ENCODE results near the gene CALN1. TPM values are rescaled to one million over a fixed set of nuclear protein-coding genes. Genes with fewer than 3 reads are reported as not detected.

The CALN1 gene
- total and polyA plus RNA-seq, 2 experiments from 2014 or later, result 0.23 to 0.28 TPM

GRCh38 chr7:72446131-72446530 is 34.0 kb upstream of the CALN1 start:
- TF ChIP-seq EZH2 (IDR thresholded peaks at IDR 0.05; ENCODE audit: borderline replicate concordance) (no peak), EZH2phosphoT487 (IDR thresholded peaks at IDR 0.05; ENCODE audit: low read depth, severe bottlenecking, unreplicated experiment) (no peak), CTCF (IDR thresholded peaks at IDR 0.05; ENCODE audit: poor library complexity) (no peak)
- Histone ChIP-seq H3K27me3 (peaks cover 22% of the 10 kb centered on the region), H2AFZ (no peak overlapping the region), H3K9me2 (replicated peaks; ENCODE audit: insufficient read depth) (no peaks in the 10 kb centered on the region), H3K36me3 (replicated peaks; ENCODE audit: insufficient read depth, low read depth) (no peaks in the 10 kb centered on the region), H3K79me2 (no peaks in the 10 kb centered on the region), H3K9me3 (ENCODE audit: low read depth) (no peaks in the 10 kb centered on the region), H3K4me3 (no peak overlapping the region), H4K20me1 (ENCODE audit: insufficient read depth, poor library complexity, severe bottlenecking) (no peaks in the 10 kb centered on the region), H3K27ac (no peak overlapping the region), H3K4me1 (ENCODE audit: insufficient read depth) (peaks cover 6% of the 10 kb centered on the region), H3K4me2 (no peak overlapping the region)
- WGBS (ENCODE audit: low lambda C conversion rate, missing lambda C conversion rate), result 87% methylated on average over 6 of the region's 7 CpGs
- DNase-seq (ENCODE audit: low spot score), result no peak

DNA sequence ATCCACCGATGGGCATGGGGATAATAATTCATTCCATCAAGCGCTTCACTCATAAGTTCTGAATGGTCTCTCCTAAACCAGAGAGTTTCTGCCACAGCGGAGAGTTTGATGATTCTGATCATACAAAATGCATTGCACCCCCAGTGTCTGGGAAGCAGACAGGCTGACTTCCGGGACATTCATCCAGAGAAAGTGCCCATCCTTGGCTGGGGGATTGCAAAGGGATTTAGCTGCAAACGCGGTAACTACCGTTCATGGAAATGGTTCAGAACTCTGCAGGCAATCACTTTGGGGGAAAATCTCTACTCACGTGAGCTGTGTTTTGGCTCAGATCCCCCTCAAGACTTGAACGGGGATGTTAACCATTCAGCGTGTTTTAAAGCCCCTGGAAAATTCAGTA is 33.4 kb upstream of the CALN1 start:
- Histone ChIP-seq H3K4me1 (ENCODE audit: insufficient read depth) (peaks cover 6% of the 10 kb centered on the region), H3K27me3 (peaks cover 22% of the 10 kb centered on the region), H3K4me2 (no peak overlapping the region), H3K9me3 (ENCODE audit: low read depth) (no peaks in the 10 kb centered on the region), H3K36me3 (replicated peaks; ENCODE audit: insufficient read depth, low read depth) (no peaks in the 10 kb centered on the region), H2AFZ (no peak overlapping the region), H3K27ac (no peak overlapping the region), H3K9me2 (replicated peaks; ENCODE audit: insufficient read depth) (no peaks in the 10 kb centered on the region), H3K4me3 (no peak overlapping the region), H3K79me2 (no peaks in the 10 kb centered on the region), H4K20me1 (ENCODE audit: insufficient read depth, poor library complexity, severe bottlenecking) (no peaks in the 10 kb centered on the region)
- TF ChIP-seq EZH2phosphoT487 (IDR thresholded peaks at IDR 0.05; ENCODE audit: low read depth, severe bottlenecking, unreplicated experiment) (no peak), EZH2 (IDR thresholded peaks at IDR 0.05; ENCODE audit: borderline replicate concordance) (no peak), CTCF (IDR thresholded peaks at IDR 0.05; ENCODE audit: poor library complexity) (no peak)
- no peak for DNase-seq (ENCODE audit: low spot score)
- WGBS (ENCODE audit: low lambda C conversion rate, missing lambda C conversion rate), result 86% methylated on average over 10 of the region's 10 CpGs

DNA sequence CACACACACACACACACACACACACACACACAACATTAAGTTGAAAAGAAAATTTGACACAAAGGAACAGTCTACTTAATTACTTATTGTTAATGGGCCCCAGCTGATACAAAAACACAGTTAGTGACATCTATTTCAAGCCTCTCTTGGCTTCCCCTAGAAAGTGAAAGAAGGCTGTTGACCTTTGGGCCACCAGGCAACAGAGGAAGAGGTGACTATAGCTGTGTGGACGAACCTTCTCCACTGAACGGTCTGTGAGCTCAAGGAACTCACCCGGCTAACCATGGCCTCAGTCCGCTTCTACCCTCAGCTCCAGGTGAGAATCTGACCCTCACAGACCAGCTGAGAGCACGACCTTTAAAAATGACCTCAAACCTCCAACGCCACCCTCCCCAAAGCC is 32.9 kb upstream of the CALN1 start:
- peaks cover 6% of the 10 kb centered on the region for H3K4me1 ChIP-seq (ENCODE audit: insufficient read depth)

More for the DNA sequence above, 32.9 kb upstream of the CALN1 start:
- Histone ChIP-seq H3K4me3 (no peak overlapping the region), H3K27ac (peak overlapping the region; percentile 31), H3K9me3 (ENCODE audit: low read depth) (no peaks in the 10 kb centered on the region), H4K20me1 (ENCODE audit: insufficient read depth, poor library complexity, severe bottlenecking) (no peaks in the 10 kb centered on the region), H2AFZ (no peak overlapping the region), H3K9me2 (replicated peaks; ENCODE audit: insufficient read depth) (no peaks in the 10 kb centered on the region), H3K36me3 (replicated peaks; ENCODE audit: insufficient read depth, low read depth) (no peaks in the 10 kb centered on the region), H3K4me2 (no peak overlapping the region), H3K27me3 (peaks cover 22% of the 10 kb centered on the region), H3K79me2 (no peaks in the 10 kb centered on the region)
- WGBS (ENCODE audit: low lambda C conversion rate, missing lambda C conversion rate), result 85% methylated on average over 6 of the region's 6 CpGs
- no peak for TF ChIP-seq CTCF (IDR thresholded peaks at IDR 0.05; ENCODE audit: poor library complexity)
- no peak for TF ChIP-seq EZH2 (IDR thresholded peaks at IDR 0.05; ENCODE audit: borderline replicate concordance)
- no peak for TF ChIP-seq EZH2phosphoT487 (IDR thresholded peaks at IDR 0.05; ENCODE audit: low read depth, severe bottlenecking, unreplicated experiment)
- no peak for DNase-seq (ENCODE audit: low spot score)
